Erythroblast (primary cell): ENCODE data around the gene DPH3.

Experiments used
- GATA1 ChIP-seq: IDR thresholded peaks from 2 replicates; pipeline ENCODE4 v1.6.1; 2011; ENCODE audit warnings: low read depth, mild to moderate bottlenecking, control low read depth, low read length, moderate library complexity
- POLR2A ChIP-seq: IDR thresholded peaks from 2 replicates; pipeline ENCODE4 v1.6.1; 2011; ENCODE audit warnings: mild to moderate bottlenecking, low read length

DNA sequence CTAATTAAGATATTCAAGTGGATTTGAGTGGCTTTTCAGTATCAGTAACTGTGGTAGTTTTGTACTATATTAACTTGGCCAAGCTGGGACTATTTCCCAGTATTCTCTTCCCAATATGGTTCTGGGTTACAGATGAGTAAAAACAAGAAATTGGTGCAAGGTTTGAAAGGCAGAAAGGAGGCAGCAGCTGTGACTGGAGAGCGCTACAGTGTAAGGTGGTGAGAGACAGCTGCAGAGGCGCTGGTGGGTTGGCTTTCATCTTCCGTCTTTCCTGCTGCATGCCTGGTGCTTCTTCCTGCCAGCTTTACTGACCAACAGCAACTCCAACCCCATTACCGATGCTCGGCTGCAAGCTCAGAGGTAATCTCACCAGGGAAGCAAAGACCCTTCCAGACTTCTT is 9.8 kb downstream of the DPH3 start:
- TF ChIP-seq POLR2A (no peak), GATA1 (no peak)
